Measurements from ENCODE around the gene AGPS.

AGPS gene

GRCh38 chr2:177501186-177501585 lies 108.6 kb downstream of the AGPS start:
- H4K20me1 ChIP-seq = no peaks in the 10 kb centered on the region
- H3K4me1 ChIP-seq = no peaks in the 10 kb centered on the region
- peaks cover 0 to 55% (median 4%) of the 10 kb centered on the region in 11 experiments; a peak in 8 of 22 replicates for H3K36me3 ChIP-seq
- no peak overlapping the region for H3K27ac ChIP-seq
- H3K27me3 ChIP-seq = no peaks in the 10 kb centered on the region
- H3K9me3 ChIP-seq (replicated peaks in 1 of 11) = no peaks in the 10 kb centered on the region
- TF ChIP-seq Cebpa-rat (IDR thresholded peaks at IDR 0.05) = no peak
- no peak overlapping the region for H3K4me3 ChIP-seq
- H3K4me2 ChIP-seq = no peak overlapping the region
- H3K9ac ChIP-seq = no peak overlapping the region

DNA sequence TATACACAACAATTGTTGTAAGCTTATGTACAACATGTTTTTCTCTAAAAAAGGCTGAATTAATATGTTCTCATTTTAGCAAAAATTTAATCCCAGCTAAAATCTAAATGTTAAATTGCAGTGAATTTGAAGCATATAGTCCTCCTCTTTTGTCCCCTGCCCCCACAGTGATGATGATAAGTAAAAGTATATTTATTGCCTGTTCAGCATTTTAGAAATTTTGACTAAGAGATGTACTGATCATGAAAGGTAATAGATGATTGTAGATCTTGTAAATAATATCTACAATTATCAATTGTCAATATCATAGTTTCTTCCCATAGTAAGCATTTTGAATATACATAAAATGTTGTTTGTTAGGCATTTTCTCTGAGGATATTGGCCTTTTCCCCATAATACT lies 113.9 kb downstream of the AGPS start:
- no peak overlapping the region for H3K27ac ChIP-seq
- H3K4me3 ChIP-seq = no peak overlapping the region
- H3K4me2 ChIP-seq = no peak overlapping the region
- no peaks in the 10 kb centered on the region for H4K20me1 ChIP-seq
- no peaks in the 10 kb centered on the region for H3K4me1 ChIP-seq
- no peaks in the 10 kb centered on the region for H3K9me3 ChIP-seq (replicated peaks in 1 of 11)
- peaks cover 6 to 82% (median 18%) of the 10 kb centered on the region in 11 experiments; a peak in 17 of 22 replicates for H3K36me3 ChIP-seq
- TF ChIP-seq Cebpa-rat (IDR thresholded peaks at IDR 0.05) = no peak
- H3K9ac ChIP-seq = no peak overlapping the region
- H3K27me3 ChIP-seq = no peaks in the 10 kb centered on the region

DNA sequence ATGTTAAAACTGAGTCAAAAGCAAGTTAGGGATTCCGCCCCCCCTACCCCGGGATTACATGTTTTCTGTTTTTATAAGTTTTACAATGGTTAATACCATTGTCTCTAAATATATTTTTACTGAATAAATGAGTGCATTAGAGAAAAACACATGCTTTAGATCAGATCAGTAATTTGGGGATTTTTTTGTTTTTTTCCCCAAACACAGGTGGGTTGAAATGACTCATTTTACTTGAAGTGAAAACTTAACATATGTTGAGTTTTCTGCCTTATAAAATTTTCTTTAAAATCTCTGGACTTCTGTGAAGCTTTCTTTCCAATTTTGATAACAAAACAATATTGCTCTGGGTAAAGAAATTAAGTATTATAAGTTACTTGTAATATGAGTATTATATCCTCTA lies 114.4 kb downstream of the AGPS start:
- Histone ChIP-seq H3K4me1 (no peaks in the 10 kb centered on the region), H3K36me3 (peaks cover 6 to 80% (median 18%) of the 10 kb centered on the region in 11 experiments; a peak in 17 of 22 replicates), H3K27me3 (no peaks in the 10 kb centered on the region), H3K9me3 (replicated peaks in 1 of 11) (no peaks in the 10 kb centered on the region), H3K27ac (no peak overlapping the region), H3K4me3 (no peak overlapping the region), H3K9ac (no peak overlapping the region), H3K4me2 (no peak overlapping the region), H4K20me1 (no peaks in the 10 kb centered on the region)
- no peak for TF ChIP-seq Cebpa-rat (IDR thresholded peaks at IDR 0.05)

DNA sequence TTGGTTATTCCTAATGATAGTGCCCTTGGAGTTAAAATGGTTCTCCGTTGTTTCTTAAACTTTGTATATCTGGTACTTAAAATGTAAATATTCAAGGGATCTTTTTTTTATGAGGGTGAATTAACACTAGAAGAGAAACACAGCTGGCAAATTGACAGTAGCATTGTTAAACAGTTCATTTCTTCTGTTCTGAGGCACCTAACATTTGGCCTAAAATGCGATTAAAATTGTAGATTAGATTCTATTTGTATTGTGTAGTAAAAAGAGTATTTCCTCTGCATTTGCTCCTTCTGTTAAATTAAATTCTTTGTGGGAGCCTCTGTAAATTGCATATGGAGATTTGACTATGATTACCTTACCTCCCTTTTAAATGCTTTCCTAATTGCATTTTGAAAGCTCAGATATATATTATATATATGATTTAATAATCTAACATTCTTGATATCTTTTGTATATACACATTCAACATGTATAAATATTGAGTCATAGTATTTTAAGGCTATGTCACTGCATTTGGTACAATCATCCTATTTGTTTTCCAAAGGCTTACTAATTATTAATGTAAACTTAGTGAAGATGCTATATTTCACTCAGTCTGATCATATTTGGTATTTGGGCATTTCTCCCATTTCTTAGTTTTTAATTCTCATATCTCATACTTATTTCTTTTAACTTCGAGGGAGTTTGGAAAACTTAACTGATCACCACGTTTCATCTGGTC lies 124.4 kb downstream of the AGPS start:
- TF ChIP-seq Cebpa-rat (IDR thresholded peaks at IDR 0.05) = no peak
- Histone ChIP-seq H3K4me3 (no peak overlapping the region), H3K9me3 (replicated peaks in 1 of 11) (no peaks in the 10 kb centered on the region), H4K20me1 (no peaks in the 10 kb centered on the region), H3K27me3 (no peaks in the 10 kb centered on the region), H3K4me2 (no peak overlapping the region), H3K27ac (no peak overlapping the region), H3K36me3 (peaks cover 7 to 95% (median 33%) of the 10 kb centered on the region in 11 experiments; a peak in 19 of 22 replicates), H3K4me1 (no peaks in the 10 kb centered on the region), H3K9ac (no peak overlapping the region)

GRCh38 chr2:177518754-177519153 lies 126.2 kb downstream of the AGPS start:
- no peak overlapping the region for H3K4me2 ChIP-seq
- H3K27ac ChIP-seq = no peak overlapping the region
- no peaks in the 10 kb centered on the region for H4K20me1 ChIP-seq
- no peaks in the 10 kb centered on the region for H3K9me3 ChIP-seq (replicated peaks in 1 of 11)
- H3K36me3 ChIP-seq = peaks cover 7 to 98% (median 34%) of the 10 kb centered on the region in 11 experiments; a peak in 20 of 22 replicates
- no peaks in the 10 kb centered on the region for H3K27me3 ChIP-seq
- TF ChIP-seq Cebpa-rat (IDR thresholded peaks at IDR 0.05) = no peak
- H3K9ac ChIP-seq = no peak overlapping the region
- no peak overlapping the region for H3K4me3 ChIP-seq
- H3K4me1 ChIP-seq = no peaks in the 10 kb centered on the region

DNA sequence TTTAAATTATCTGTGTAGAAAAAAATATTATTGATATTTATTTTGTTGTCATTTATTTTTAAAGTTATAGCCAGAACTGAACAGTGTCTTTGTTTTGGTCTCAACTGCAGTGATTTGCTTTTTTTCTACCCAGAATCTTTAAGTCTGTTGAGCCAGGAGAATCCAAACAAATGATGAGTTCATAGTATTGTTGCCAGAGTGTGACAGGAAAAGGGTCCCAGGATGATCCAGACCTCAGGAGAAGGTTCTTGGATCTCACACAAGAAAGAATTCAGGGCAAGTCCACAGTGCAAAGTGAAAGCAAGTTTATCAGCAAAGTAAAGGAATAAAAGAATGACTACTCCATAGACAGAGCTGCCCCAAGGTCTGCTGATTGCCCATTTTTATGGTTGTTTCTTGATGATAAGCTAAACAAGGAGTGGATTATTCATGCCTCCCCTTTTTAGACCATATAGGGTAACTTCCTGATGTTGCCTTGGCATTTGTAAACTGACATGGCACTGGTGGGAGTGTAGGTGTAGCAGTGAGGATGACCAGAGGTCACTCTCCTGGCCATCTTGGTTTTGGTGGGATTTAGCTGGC lies 127.1 kb downstream of the AGPS start:
- no peak overlapping the region for H3K4me3 ChIP-seq
- no peak overlapping the region for H3K4me2 ChIP-seq
- no peaks in the 10 kb centered on the region for H3K27me3 ChIP-seq
- TF ChIP-seq Cebpa-rat (IDR thresholded peaks at IDR 0.05) = no peak
- no peaks in the 10 kb centered on the region for H3K9me3 ChIP-seq (replicated peaks in 1 of 11)
- no peaks in the 10 kb centered on the region for H3K4me1 ChIP-seq
- H4K20me1 ChIP-seq = no peaks in the 10 kb centered on the region
- no peak overlapping the region for H3K27ac ChIP-seq
- H3K36me3 ChIP-seq = peaks cover 11 to 98% (median 31%) of the 10 kb centered on the region in 11 experiments; a peak in 18 of 22 replicates
- no peak overlapping the region for H3K9ac ChIP-seq

DNA sequence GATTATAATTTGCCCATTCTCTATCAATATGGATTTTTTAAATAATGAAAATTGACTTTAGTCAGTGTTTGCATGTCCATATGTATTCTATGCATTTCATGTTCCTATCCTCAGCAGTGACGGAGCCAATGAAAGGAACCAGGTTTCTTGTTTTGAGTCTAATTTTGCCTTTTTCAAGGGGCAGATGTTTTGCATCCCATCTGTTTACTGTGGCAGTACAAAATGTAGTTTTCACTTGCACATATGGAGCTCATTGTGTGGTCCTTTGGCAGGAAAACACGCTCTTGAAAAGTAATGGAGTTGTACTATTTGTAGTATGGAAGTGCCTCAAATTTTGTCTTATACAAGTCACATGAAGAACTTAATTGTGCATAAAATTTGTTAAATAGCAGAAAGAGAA lies 127.8 kb downstream of the AGPS start:
- Histone ChIP-seq H3K36me3 (peaks cover 10 to 98% (median 32%) of the 10 kb centered on the region in 11 experiments; a peak in 18 of 22 replicates), H3K4me3 (no peak overlapping the region), H3K9ac (no peak overlapping the region), H3K9me3 (replicated peaks in 1 of 11) (no peaks in the 10 kb centered on the region), H3K27ac (no peak overlapping the region), H3K4me1 (no peaks in the 10 kb centered on the region), H4K20me1 (no peaks in the 10 kb centered on the region), H3K4me2 (no peak overlapping the region), H3K27me3 (no peaks in the 10 kb centered on the region)
- TF ChIP-seq Cebpa-rat (IDR thresholded peaks at IDR 0.05) = no peak

DNA sequence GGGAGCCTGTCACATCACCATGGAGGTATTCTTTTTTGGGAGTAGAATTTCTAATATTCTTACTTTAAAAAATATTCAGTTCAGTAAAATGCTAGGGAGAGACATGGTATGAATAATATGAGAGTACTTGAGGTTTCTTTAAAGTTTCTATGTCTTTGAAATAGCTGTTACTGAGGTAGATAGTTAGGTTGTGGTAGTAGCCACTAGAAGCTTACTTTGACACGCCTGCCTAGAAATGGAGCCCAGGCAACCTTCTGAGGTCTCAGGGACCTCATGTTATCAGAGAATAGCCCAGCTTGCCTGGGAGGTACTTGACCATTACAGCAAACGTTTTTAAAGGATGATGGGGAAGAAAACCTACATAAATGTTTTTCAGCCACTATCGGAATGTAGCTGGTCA lies 131.2 kb downstream of the AGPS start:
- Histone ChIP-seq H3K4me3 (no peak overlapping the region), H3K4me1 (no peaks in the 10 kb centered on the region), H3K27me3 (no peaks in the 10 kb centered on the region), H3K9me3 (replicated peaks in 1 of 11) (no peaks in the 10 kb centered on the region), H3K27ac (no peak overlapping the region), H3K4me2 (no peak overlapping the region), H4K20me1 (no peaks in the 10 kb centered on the region), H3K36me3 (peaks cover 10 to 97% (median 35%) of the 10 kb centered on the region in 11 experiments; a peak in 17 of 22 replicates), H3K9ac (no peak overlapping the region)
- TF ChIP-seq Cebpa-rat (IDR thresholded peaks at IDR 0.05) = no peak

DNA sequence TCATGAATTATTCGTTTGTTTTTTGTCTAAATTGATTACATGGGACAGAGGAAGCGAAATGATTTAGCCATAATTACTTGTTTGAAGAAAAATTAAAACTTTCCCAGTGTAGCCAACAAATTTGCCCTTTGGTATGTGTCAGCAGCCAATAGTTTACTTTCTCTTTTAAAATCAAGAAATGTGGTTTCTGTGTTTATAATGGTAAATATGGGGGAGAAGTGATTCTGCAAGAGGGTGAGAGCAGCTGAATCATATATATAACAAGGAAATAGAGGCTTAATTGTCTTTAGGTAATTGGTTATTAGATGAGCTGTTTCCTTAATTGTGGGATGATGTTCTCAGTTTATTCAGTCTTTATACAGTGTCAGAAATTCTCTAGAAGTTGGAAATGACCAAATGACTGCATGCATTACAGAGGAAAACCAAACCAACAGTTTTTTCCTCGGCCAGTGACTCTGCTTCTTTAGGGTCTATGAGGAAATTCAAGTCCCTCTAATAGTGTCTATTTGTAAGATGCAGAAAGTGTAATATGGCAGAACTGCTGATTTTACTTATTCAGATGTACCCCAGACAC lies 132.9 kb downstream of the AGPS start:
- H3K4me3 ChIP-seq = no peak overlapping the region
- H3K27ac ChIP-seq = no peak overlapping the region
- peaks cover 7 to 94% (median 29%) of the 10 kb centered on the region in 11 experiments; a peak in 16 of 22 replicates for H3K36me3 ChIP-seq
- TF ChIP-seq Cebpa-rat (IDR thresholded peaks at IDR 0.05) = no peak
- H3K4me1 ChIP-seq = no peaks in the 10 kb centered on the region
- no peaks in the 10 kb centered on the region for H3K9me3 ChIP-seq (replicated peaks in 1 of 11)
- H3K9ac ChIP-seq = no peak overlapping the region
- H3K4me2 ChIP-seq = no peak overlapping the region
- H3K27me3 ChIP-seq = no peaks in the 10 kb centered on the region
- no peaks in the 10 kb centered on the region for H4K20me1 ChIP-seq
